PC-9 (cell line): ENCODE results near the gene CALCR. TPM values are rescaled to one million over a fixed set of nuclear protein-coding genes. Genes with fewer than 3 reads are reported as not detected.

Experiments used
- BruUV-seq: library from RNA; stranded (reverse); fragments of 400-500 nt; replicated peaks from 2 replicates; lab custom pipeline; 2021; lab: Mats Ljungman, UMichigan
- CTCF ChIA-PET: fragments of 300-600 bp; sonication (Branson Sonifier 250); formaldehyde crosslinking; loops from one replicate; lab custom pipeline; 2022; ENCODE audit warnings: antibody characterized with exemption; lab: Charles Lee
- POLR2A ChIA-PET: fragments of 300-600 bp; sonication (Branson Sonifier 250); formaldehyde crosslinking; loops from one replicate; lab custom pipeline; 2022; ENCODE audit warnings: antibody characterized with exemption; ENCODE audit not compliant: unreplicated experiment; lab: Charles Lee
- DNase-seq, 2 experiments: peaks; one replicate each; pipeline versions ENCODE4 v3.0.0 to v3.0.0-alpha.2; 2015 to 2022; ENCODE audit warnings: mixed read lengths in 1 of 2
- H2AFZ ChIP-seq: fragments of 200-600 bp; sonication (generic); 2 replicates; pipeline ENCODE4 v1.8.1; 2017; ENCODE audit warnings: antibody characterized with exemption
- H3F3A ChIP-seq: fragments of 200-600 bp; sonication (generic); 2 replicates; pipeline ENCODE4 v1.8.1; 2017; ENCODE audit warnings: antibody characterized with exemption, mild to moderate bottlenecking, low read depth; ENCODE audit not compliant: insufficient read depth
- H3K27ac ChIP-seq: fragments of 200-600 bp; sonication (generic); 2 replicates; pipeline ENCODE4 v1.6.1; 2016; ENCODE audit warnings: mixed run types
- H3K27me3 ChIP-seq: fragments of 200-600 bp; sonication (generic); 2 replicates; pipeline ENCODE4 v1.6.1; 2016; ENCODE audit warnings: low read depth, mixed run types; ENCODE audit not compliant: insufficient read depth
- H3K36me3 ChIP-seq: fragments of 200-600 bp; sonication (generic); 2 replicates; pipeline ENCODE4 v1.6.1; 2016; ENCODE audit warnings: low read depth, mixed run types
- H3K4me1 ChIP-seq: fragments of 200-600 bp; sonication (generic); replicated peaks from 2 replicates; pipeline ENCODE4 v1.6.1; 2016; ENCODE audit warnings: mixed run types; ENCODE audit not compliant: insufficient read depth
- H3K4me2 ChIP-seq: fragments of 200-600 bp; sonication (generic); 2 replicates; pipeline ENCODE4 v1.6.1; 2017; ENCODE audit warnings: mixed run types
- H3K4me3 ChIP-seq: fragments of 200-600 bp; sonication (generic); 2 replicates; pipeline ENCODE4 v1.6.1; 2016; ENCODE audit warnings: mixed run types
- H3K79me2 ChIP-seq: fragments of 200-600 bp; sonication (generic); 2 replicates; pipeline ENCODE4 v1.6.1; 2017; ENCODE audit warnings: low read depth, mixed run types
- H3K9me2 ChIP-seq: fragments of 200-600 bp; sonication (generic); 2 replicates; pipeline ENCODE4 v1.8.1; 2017; ENCODE audit warnings: mild to moderate bottlenecking; ENCODE audit not compliant: insufficient read depth
- H3K9me3 ChIP-seq: fragments of 200-600 bp; sonication (generic); 2 replicates; pipeline ENCODE4 v1.8.1; 2016; ENCODE audit warnings: low read depth; ENCODE audit not compliant: insufficient read depth
- H4K20me1 ChIP-seq: fragments of 200-600 bp; sonication (generic); 2 replicates; pipeline ENCODE4 v1.8.1; 2017; ENCODE audit not compliant: insufficient read depth
- CTCF ChIP-seq: fragments of 200-600 bp; sonication (generic); conservative IDR thresholded peaks from 2 replicates; pipeline ENCODE4 v1.6.1; 2017; ENCODE audit warnings: mixed run types, antibody characterized with exemption, mild to moderate bottlenecking, moderate library complexity
- EZH2 ChIP-seq: fragments of 200-600 bp; sonication (generic); IDR thresholded peaks from 2 replicates; pipeline ENCODE4 v1.8.0; 2017; ENCODE audit warnings: antibody characterized with exemption, low read depth
- intact Hi-C: fragments of 100-400 bp; cut with micrococcal nuclease; formaldehyde crosslinking; loops from one replicate; pipeline ENCODE4 v1.10.0; 2022; ENCODE audit not compliant: unreplicated experiment
- total RNA-seq: library from RNA; stranded (reverse); gene quantifications from 2 replicates; pipeline ENCODE4 v1.2.3, GENCODE V29; 2021

The CALCR gene
- total RNA-seq, 1 experiment from 2014 or later: not detected

DNA sequence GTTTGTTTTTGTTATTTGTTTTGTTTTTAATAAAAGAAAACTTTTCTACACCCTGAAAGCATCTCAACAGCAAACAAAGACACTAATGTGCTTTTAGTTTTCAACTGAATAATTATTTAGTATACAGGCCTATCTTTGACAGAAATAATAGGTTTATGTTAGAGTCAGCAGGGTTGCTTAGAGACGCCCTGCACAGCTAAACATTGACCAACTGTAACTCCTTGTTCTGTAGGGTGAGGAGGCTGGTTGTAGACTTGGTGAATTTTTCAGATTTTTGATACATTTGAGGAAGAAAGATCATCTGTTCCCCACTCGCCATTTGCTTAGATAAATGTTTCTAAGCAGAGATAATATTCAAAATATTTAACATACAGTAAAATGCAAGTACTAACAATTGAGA, 103.1 kb downstream of the CALCR start:
- intact Hi-C loops: no loop called here
- Histone ChIP-seq H3K9me3 (no peaks in the 10 kb centered on the region), H3K36me3 (no peaks in the 10 kb centered on the region), H3K27ac (no peak overlapping the region), H3K4me1 (no peaks in the 10 kb centered on the region), H3K4me2 (no peak overlapping the region), H4K20me1 (no peaks in the 10 kb centered on the region), H3K79me2 (no peaks in the 10 kb centered on the region), H2AFZ (no peak overlapping the region), H3F3A (no peaks in the 10 kb centered on the region), H3K4me3 (no peak overlapping the region), H3K27me3 (no peaks in the 10 kb centered on the region), H3K9me2 (no peaks in the 10 kb centered on the region)
- ChIA-PET POLR2A (no interaction called here), CTCF (no interaction called here)
- no peak for DNase-seq
- no TSS peak for BruUV-seq
- TF ChIP-seq CTCF: no peak
- TF ChIP-seq EZH2: no peak

DNA sequence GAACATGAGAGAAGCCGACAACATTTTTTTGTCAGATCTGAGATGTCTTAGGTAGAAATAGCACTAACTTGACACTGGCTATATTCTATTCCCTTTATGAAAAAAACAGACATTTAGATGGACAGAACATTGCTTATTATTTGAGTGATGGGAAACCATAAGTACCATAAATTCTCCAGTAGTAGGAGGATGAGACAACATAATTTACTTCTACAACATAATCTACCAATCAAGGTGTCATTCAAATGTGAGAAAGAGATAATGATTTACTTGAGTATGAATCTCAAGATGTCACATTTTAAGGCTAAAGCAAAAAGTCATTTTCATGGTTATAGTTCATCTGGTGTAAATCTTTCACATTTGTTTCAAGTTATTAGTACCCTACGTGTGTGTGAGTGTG, 110.8 kb downstream of the CALCR start:
- Histone ChIP-seq H2AFZ (no peak overlapping the region), H3F3A (no peaks in the 10 kb centered on the region), H3K4me3 (no peak overlapping the region), H3K4me2 (no peak overlapping the region), H3K36me3 (no peaks in the 10 kb centered on the region), H3K4me1 (no peaks in the 10 kb centered on the region), H3K27me3 (no peaks in the 10 kb centered on the region), H4K20me1 (no peaks in the 10 kb centered on the region), H3K79me2 (no peaks in the 10 kb centered on the region), H3K9me3 (no peaks in the 10 kb centered on the region), H3K27ac (no peak overlapping the region), H3K9me2 (no peaks in the 10 kb centered on the region)
- ChIA-PET CTCF (no interaction called here), POLR2A (no interaction called here)
- no TSS peak for BruUV-seq
- intact Hi-C loops: no loop called here
- DNase-seq: no peak
- TF ChIP-seq CTCF (no peak), EZH2 (no peak)

DNA sequence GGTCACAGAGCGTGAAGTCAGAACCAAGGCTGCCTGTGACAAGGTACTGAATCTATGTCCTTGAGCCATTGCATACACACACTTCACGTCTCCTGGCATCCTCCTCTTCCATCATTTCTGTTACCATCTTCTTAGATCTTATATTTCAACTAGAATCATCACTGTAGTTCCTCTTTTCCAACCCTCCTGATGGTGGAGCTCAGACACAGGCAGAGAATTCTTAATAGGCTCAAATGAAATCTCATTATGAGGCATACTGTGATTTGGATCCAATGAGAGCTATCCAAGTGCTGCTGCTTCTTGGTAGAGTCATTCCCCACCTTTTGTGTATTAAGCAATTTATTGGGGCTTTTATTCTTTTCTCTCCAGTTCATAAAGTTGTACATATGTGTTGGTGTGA, 113.2 kb downstream of the CALCR start:
- ChIA-PET CTCF (no interaction called here), POLR2A (no interaction called here)

More for the DNA sequence above, 113.2 kb downstream of the CALCR start:
- H3K36me3 ChIP-seq: no peaks in the 10 kb centered on the region
- no peak overlapping the region for H2AFZ ChIP-seq
- H3K79me2 ChIP-seq: no peaks in the 10 kb centered on the region
- H3K9me3 ChIP-seq: no peaks in the 10 kb centered on the region
- no peak for DNase-seq
- no TSS peak for BruUV-seq
- H3K4me3 ChIP-seq: no peak overlapping the region
- H4K20me1 ChIP-seq: no peaks in the 10 kb centered on the region
- H3F3A ChIP-seq: no peaks in the 10 kb centered on the region
- no peaks in the 10 kb centered on the region for H3K9me2 ChIP-seq
- no peaks in the 10 kb centered on the region for H3K27me3 ChIP-seq
- TF ChIP-seq EZH2 (no peak), CTCF (no peak; the same call in 1 of the 2 replicates)
- intact Hi-C loops: no loop called here
- H3K4me1 ChIP-seq: no peaks in the 10 kb centered on the region
- no peak overlapping the region for H3K4me2 ChIP-seq
- H3K27ac ChIP-seq: no peak overlapping the region
